Esophagus muscularis mucosa (tissue), 4 donors: ENCODE data around the gene TC2N. TPM values are rescaled to one million over a fixed set of nuclear protein-coding genes. Genes with fewer than 3 reads are reported as not detected.
"Not testable (repeated sequence)": the region's sequence is repeated elsewhere in the genome, so short reads cannot be mapped to it uniquely, and the experiment has no call there.

Experiments used
- DNase-seq: peaks from one replicate; pipeline ENCODE4 v3.0.0-alpha.2; 2017; ENCODE audit errors: extremely low spot score
- H3K27ac ChIP-seq, 4 donors: fragments of 200-600 bp; sonication (generic); replicated peaks in 1 of 4; 1 replicate in 3 of 4; 2 replicates in 1 of 4; pipeline ENCODE4 v1.5.1; 2016 to 2019; ENCODE audit warnings: mild to moderate bottlenecking in 1 of 4
- H3K27me3 ChIP-seq, 4 donors: fragments of 200-600 bp; sonication (generic); one replicate each; pipeline versions ENCODE4 v1.5.1 to v1.6.0; 2016 to 2019
- H3K36me3 ChIP-seq, 4 donors: fragments of 200-600 bp; sonication (generic); one replicate each; pipeline ENCODE4 v1.5.1; 2016 to 2019
- H3K4me1 ChIP-seq, 4 donors: fragments of 200-600 bp; sonication (generic); one replicate each; pipeline ENCODE4 v1.5.1; 2016 to 2019
- H3K4me3 ChIP-seq, 4 donors: fragments of 200-600 bp; sonication (generic); 1 replicate in 2 of 4; 2 replicates in 2 of 4; pipeline ENCODE4 v1.5.1; 2016 to 2019; ENCODE audit warnings: mild to moderate bottlenecking in 4 of 4, moderate library complexity in 1 of 4
- H3K9me3 ChIP-seq, 4 donors: fragments of 200-600 bp; sonication (generic); 1 replicate in 3 of 4; 2 replicates in 1 of 4; pipeline ENCODE4 v1.5.1; 2016 to 2019
- CTCF ChIP-seq, 3 experiments: fragments of 200-600 bp in 2 of 3; fragments of 450-650 bp in 1 of 3; sonication (generic) in 2 of 3; IDR thresholded peaks; one replicate each; pipeline ENCODE4 v1.5.1; 2017 to 2019; ENCODE audit warnings: antibody characterized with exemption in 3 of 3, mild to moderate bottlenecking in 2 of 3, moderate library complexity in 1 of 3
- EP300 ChIP-seq: sonication (generic); formaldehyde crosslinking; IDR thresholded peaks from one replicate; pipeline ENCODE4 v1.6.1; 2017; ENCODE audit warnings: antibody characterized with exemption
- POLR2A ChIP-seq: fragments of 450-650 bp; IDR thresholded peaks from one replicate; pipeline ENCODE4 v1.6.1; 2017; ENCODE audit warnings: antibody characterized with exemption, moderate library complexity, mild to moderate bottlenecking, low read depth
- POLR2AphosphoS5 ChIP-seq, 2 donors: sonication (generic); formaldehyde crosslinking; IDR thresholded peaks; one replicate each; pipeline ENCODE4 v1.6.1; 2017; ENCODE audit warnings: antibody characterized with exemption in 2 of 2
- WGBS: methylation state at CpG from one replicate; pipeline ENCODE4 v1.1.5; 2018; 5-methylcytosine and 5-hydroxymethylcytosine counted together
- intact Hi-C: fragments of 100-400 bp; cut with DNase I; formaldehyde crosslinking; loops from one replicate; pipeline ENCODE4 v1.15.1; 2023
- total RNA-seq, 4 donors: library from RNA; depleted of rRNA; stranded (reverse); fragments of >200 nt; gene quantifications; one replicate each; pipeline versions ENCODE4 v1.1.0 to v1.2.1, GENCODE V29; 2016

Gene TC2N
- total RNA-seq, 4 donors from 2014 or later, result 17.8 to 27.8 (median 23.7) TPM

GRCh38 chr14:91872517-91873470, 5.5 kb upstream of the TC2N start:
- peak; percentile 70 to 78 for TF ChIP-seq POLR2AphosphoS5 (IDR thresholded peaks at IDR 0.05)
- TF ChIP-seq EP300, result no peak
- no peak for DNase-seq
- Histone ChIP-seq H3K4me3 (no peak overlapping the region), H3K27ac (peak overlapping the region; percentile 21 to 60 (median 46)), H3K36me3 (peaks cover 0 to 39% (median 21%) of the 10 kb centered on the region in 4 donors), H3K27me3 (no peaks in the 10 kb centered on the region), H3K9me3 (peaks cover 0 to 9% (median under 1%) of the 10 kb centered on the region in 4 donors), H3K4me1 (peaks cover 12 to 25% (median 18%) of the 10 kb centered on the region in 4 donors)
- intact Hi-C loops, result no loop called here
- WGBS, result 72% methylated on average over 15 of the region's 15 CpGs

GRCh38 chr14:91872011-91872501, 4.7 kb upstream of the TC2N start:
- Histone ChIP-seq H3K9me3 (peaks cover 0 to 12% (median 2%) of the 10 kb centered on the region in 4 donors), H3K4me3 (no peak overlapping the region), H3K27me3 (no peaks in the 10 kb centered on the region), H3K4me1 (peaks cover 12 to 25% (median 18%) of the 10 kb centered on the region in 4 donors), H3K36me3 (peaks cover 0 to 36% (median 20%) of the 10 kb centered on the region in 4 donors), H3K27ac (peak overlapping the region; percentile 21 to 60 (median 46))
- no peak for TF ChIP-seq POLR2A
- TF ChIP-seq EP300, result no peak
- TF ChIP-seq CTCF (IDR thresholded peaks at IDR 0.05), result no peak
- TF ChIP-seq POLR2AphosphoS5 (IDR thresholded peaks at IDR 0.05), result no peak
- WGBS, result 41% methylated on average over 3 of the region's 3 CpGs
- intact Hi-C loops, result no loop called here
- DNase-seq, result no peak

- Histone ChIP-seq H3K9me3 (peaks cover 0 to 12% (median 2%) of the 10 kb centered on the region in 4 donors), H3K27ac (peak overlapping the region in 3 of 4 donors; percentile 21 to 60 (median 45)), H3K36me3 (peaks cover 0 to 30% (median 18%) of the 10 kb centered on the region in 4 donors), H3K4me1 (peaks cover 12 to 25% (median 18%) of the 10 kb centered on the region in 4 donors)
- H3K4me3 ChIP-seq, intact Hi-C loops, H3K27me3 ChIP-seq, DNase-seq: not testable (repeated sequence)
- 94% methylated on average over 4 of the region's 4 CpGs for WGBS
These were observed 4.1 kb upstream of the TC2N start for GRCh38 chr14:91871401-91871800.

GRCh38 chr14:91870890-91871289, 3.6 kb upstream of the TC2N start:
- H3K4me1 ChIP-seq, result peaks cover 12 to 25% (median 18%) of the 10 kb centered on the region in 4 donors
- H3K36me3 ChIP-seq, result peaks cover 0 to 25% (median 16%) of the 10 kb centered on the region in 4 donors
- no peak for TF ChIP-seq POLR2AphosphoS5 (IDR thresholded peaks at IDR 0.05)
- no peak for TF ChIP-seq CTCF (IDR thresholded peaks at IDR 0.05)
- no peak for TF ChIP-seq EP300
- no peak for TF ChIP-seq POLR2A
- WGBS, result 65% methylated on average over 2 of the region's 2 CpGs
- no peak overlapping the region for H3K27ac ChIP-seq
- H3K27me3 ChIP-seq, result no peaks in the 10 kb centered on the region
- intact Hi-C loops, result no loop called here
- no peak overlapping the region for H3K4me3 ChIP-seq
- no peak for DNase-seq
- peaks cover 0 to 12% (median 2%) of the 10 kb centered on the region in 4 donors for H3K9me3 ChIP-seq

- DNase-seq, result no peak
- Histone ChIP-seq H3K36me3 (peaks cover 0 to 24% (median 16%) of the 10 kb centered on the region in 4 donors), H3K27ac (no peak overlapping the region), H3K9me3 (peaks cover 0 to 12% (median 2%) of the 10 kb centered on the region in 4 donors), H3K4me1 (peaks cover 12 to 25% (median 18%) of the 10 kb centered on the region in 4 donors), H3K27me3 (no peaks in the 10 kb centered on the region), H3K4me3 (no peak overlapping the region)
- TF ChIP-seq CTCF (IDR thresholded peaks at IDR 0.05), result no peak
- TF ChIP-seq POLR2A, result no peak
- TF ChIP-seq POLR2AphosphoS5 (IDR thresholded peaks at IDR 0.05), result no peak
- no peak for TF ChIP-seq EP300
- 78% methylated on average over 16 of the region's 16 CpGs for WGBS
- intact Hi-C loops, result no loop called here
These were observed 2.7 kb upstream of the TC2N start for GRCh38 chr14:91870001-91870400.
